Tibial nerve (tissue), 4 donors: ENCODE measurements around the gene PTCRA. TPM values are rescaled to one million over a fixed set of nuclear protein-coding genes. Genes with fewer than 3 reads are reported as not detected.

ENCODE experiments used
- DNase-seq, 2 donors: peaks; one replicate each; pipeline ENCODE4 v3.0.0-alpha.2; 2019; ENCODE audit warnings: low spot score in 2 of 2
- H3K27ac ChIP-seq, 4 donors: fragments of 200-600 bp; sonication (generic) in 3 of 4; one replicate each; pipeline ENCODE4 v1.5.1; 2017 to 2019; ENCODE audit warnings: mild to moderate bottlenecking in 1 of 4
- H3K27me3 ChIP-seq, 2 donors: fragments of 200-600 bp; sonication (generic) in 1 of 2; one replicate each; pipeline versions ENCODE4 v1.5.1 to v1.6.0; 2017 to 2019
- H3K36me3 ChIP-seq, 3 donors: fragments of 200-600 bp; sonication (generic); one replicate each; pipeline ENCODE4 v1.5.1; 2018 to 2019
- H3K4me1 ChIP-seq, 4 donors: fragments of 200-600 bp; sonication (generic) in 3 of 4; one replicate each; pipeline ENCODE4 v1.5.1; 2017 to 2019
- H3K4me3 ChIP-seq, 4 donors: fragments of 200-600 bp; sonication (generic) in 3 of 4; one replicate each; pipeline ENCODE4 v1.5.1; 2017 to 2019; ENCODE audit warnings: mild to moderate bottlenecking in 1 of 4, moderate library complexity in 1 of 4
- H3K9me3 ChIP-seq, 4 donors: fragments of 200-600 bp; sonication (generic) in 3 of 4; one replicate each; pipeline ENCODE4 v1.5.1; 2017 to 2019
- EP300 ChIP-seq, 2 donors: sonication (generic); formaldehyde crosslinking; IDR thresholded peaks; one replicate each; pipeline ENCODE4 v1.6.1; 2017; ENCODE audit warnings: antibody characterized with exemption in 2 of 2, mild to moderate bottlenecking in 1 of 2
- POLR2A ChIP-seq, 2 donors: fragments of 450-650 bp; IDR thresholded peaks; one replicate each; pipeline ENCODE4 v1.6.1; 2017; ENCODE audit warnings: antibody characterized with exemption in 2 of 2, mild to moderate bottlenecking in 2 of 2, moderate library complexity in 2 of 2
- WGBS, 2 donors: methylation state at CpG; one replicate each; pipeline ENCODE4 v1.1.5; 2018; 5-methylcytosine and 5-hydroxymethylcytosine counted together
- total RNA-seq, 4 donors: library from RNA; depleted of rRNA; stranded (reverse); fragments of >200 nt; gene quantifications; one replicate each; pipeline ENCODE4 v1.1.0, GENCODE V29; 2016
- TF ChIP-seq, protein P1 (sequence below), 5 experiments: fragments of 200-600 bp in 3 of 5; fragments of 450-650 bp in 2 of 5; sonication (generic) in 3 of 5; IDR thresholded peaks; one replicate each; pipeline ENCODE4 v1.5.1; 2016 to 2019; ENCODE audit warnings: antibody characterized with exemption in 5 of 5, mild to moderate bottlenecking in 3 of 5, moderate library complexity in 2 of 5

PTCRA gene
- total RNA-seq, 4 donors from 2014 or later: not detected

DNA sequence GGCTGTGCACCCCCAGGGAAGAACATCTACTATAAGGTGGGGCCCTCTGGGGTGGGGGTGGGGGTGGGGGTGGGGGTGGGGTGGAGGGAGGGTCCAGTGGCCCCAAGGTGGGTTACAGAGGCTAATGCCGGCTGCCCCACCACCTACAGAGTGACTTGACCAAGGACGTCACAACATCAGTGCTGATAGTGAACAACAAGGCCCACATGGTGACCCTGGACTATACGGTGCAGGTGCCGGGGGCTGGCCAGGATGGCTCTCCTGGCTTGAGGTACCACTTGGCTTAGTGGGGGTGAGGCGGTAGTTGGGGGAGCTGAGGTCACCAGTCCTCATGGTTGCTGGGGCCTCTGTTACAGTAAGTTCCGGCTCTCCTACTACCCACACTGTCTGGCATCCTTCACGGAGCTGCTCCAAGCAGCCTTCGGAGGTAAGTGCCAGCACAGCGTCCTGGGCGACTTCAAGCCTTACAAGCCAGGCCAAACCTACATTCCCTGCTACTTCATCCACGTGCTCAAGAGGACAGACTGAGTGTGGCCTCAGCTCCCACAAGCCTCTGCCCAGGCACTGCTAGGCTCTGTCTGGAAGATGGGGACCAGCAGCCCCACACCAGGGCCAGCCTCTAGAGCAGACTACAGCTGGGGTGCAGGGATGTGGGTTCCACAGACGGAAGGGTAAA, 47.5 kb downstream of the PTCRA start:
- 73 to 80% methylated on average over 8 to 12 of the region's 12 CpGs for WGBS, 2 donors

DNA sequence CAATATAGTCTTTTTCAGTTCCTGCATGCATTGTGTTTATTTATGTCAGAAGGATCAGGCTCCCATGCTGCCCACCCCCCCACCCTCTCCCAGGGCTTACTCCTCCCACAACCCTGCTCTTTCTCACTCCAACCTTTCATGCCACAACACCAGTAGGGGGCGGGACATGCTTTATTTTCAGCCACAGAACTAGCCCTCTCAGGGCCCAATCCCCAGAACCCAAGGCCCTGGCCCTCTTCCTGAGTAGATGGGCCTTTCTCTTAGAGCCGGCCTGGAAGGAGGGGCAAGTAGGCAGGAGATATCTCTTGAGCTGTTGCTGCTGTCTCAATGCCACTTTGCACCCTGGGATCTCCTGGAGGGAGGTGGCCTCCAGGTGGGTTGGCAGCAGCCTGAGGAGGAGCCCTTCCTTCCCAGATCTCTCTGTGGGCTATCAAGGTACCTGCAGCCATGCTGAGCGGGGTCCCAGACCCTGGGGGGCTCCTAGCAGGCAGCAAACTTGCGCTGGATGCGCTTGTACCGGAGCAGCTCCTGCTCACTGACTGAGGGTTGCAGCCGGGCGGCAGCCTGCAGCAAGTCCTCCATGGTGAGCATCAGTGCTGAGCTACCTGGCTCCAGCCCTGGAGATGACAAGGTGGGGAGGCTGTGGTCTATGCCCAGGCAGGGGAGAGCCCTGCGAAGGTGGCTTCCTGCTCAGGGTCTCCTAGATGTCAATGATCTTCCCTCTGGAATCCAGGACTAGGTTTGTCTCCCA, 48.2 kb downstream of the PTCRA start:
- Histone ChIP-seq H3K27ac (no peak overlapping the region), H3K4me1 (peaks cover 0 to 17% (median 12%) of the 10 kb centered on the region in 4 donors), H3K36me3 (peaks cover 0 to 74% (median 7%) of the 10 kb centered on the region in 3 donors), H3K9me3 (no peaks in the 10 kb centered on the region), H3K27me3 (peaks cover 0 to 8% of the 10 kb centered on the region in 2 donors), H3K4me3 (no peak overlapping the region)
- TF ChIP-seq EP300 (IDR thresholded peaks at IDR 0.05): no peak
- TF ChIP-seq, protein P1, sequence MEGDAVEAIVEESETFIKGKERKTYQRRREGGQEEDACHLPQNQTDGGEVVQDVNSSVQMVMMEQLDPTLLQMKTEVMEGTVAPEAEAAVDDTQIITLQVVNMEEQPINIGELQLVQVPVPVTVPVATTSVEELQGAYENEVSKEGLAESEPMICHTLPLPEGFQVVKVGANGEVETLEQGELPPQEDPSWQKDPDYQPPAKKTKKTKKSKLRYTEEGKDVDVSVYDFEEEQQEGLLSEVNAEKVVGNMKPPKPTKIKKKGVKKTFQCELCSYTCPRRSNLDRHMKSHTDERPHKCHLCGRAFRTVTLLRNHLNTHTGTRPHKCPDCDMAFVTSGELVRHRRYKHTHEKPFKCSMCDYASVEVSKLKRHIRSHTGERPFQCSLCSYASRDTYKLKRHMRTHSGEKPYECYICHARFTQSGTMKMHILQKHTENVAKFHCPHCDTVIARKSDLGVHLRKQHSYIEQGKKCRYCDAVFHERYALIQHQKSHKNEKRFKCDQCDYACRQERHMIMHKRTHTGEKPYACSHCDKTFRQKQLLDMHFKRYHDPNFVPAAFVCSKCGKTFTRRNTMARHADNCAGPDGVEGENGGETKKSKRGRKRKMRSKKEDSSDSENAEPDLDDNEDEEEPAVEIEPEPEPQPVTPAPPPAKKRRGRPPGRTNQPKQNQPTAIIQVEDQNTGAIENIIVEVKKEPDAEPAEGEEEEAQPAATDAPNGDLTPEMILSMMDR (IDR thresholded peaks at IDR 0.05): no peak
- no peak for TF ChIP-seq POLR2A (IDR thresholded peaks at IDR 0.05)
- DNase-seq: no peak
- WGBS, 2 donors: 79 to 84% methylated on average over 8 to 9 of the region's 9 CpGs

More for the DNA sequence above, 47.5 kb downstream of the PTCRA start:
- Histone ChIP-seq H3K27ac (no peak overlapping the region), H3K9me3 (no peaks in the 10 kb centered on the region), H3K4me1 (peaks cover 0 to 17% (median 12%) of the 10 kb centered on the region in 4 donors), H3K36me3 (peaks cover 0 to 67% (median 7%) of the 10 kb centered on the region in 3 donors), H3K4me3 (no peak overlapping the region), H3K27me3 (peaks cover 0 to 8% of the 10 kb centered on the region in 2 donors)
- DNase-seq: no peak
- no peak for TF ChIP-seq EP300 (IDR thresholded peaks at IDR 0.05)
- TF ChIP-seq, protein P1 (IDR thresholded peaks at IDR 0.05): no peak
- TF ChIP-seq POLR2A (IDR thresholded peaks at IDR 0.05): no peak

DNA sequence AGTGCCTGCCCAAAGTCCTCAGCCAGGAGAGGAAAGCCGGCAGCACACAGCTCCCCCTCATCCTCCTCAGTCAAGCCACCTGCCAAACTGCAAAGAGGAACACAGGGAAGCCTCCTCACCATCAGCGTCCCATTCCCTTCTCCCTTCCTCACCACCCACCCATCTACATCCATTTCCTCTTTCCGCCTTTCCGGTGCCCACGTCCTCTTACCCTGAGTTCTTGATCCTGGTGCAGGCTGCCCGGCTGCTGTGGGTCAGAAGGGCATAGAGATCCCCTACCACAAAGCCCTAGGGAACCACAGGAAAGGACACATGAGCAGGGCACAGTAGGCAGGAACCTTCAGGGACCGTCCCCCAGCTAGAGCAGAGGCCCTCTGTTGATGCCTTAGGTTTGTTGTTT, 50.7 kb downstream of the PTCRA start:
- Histone ChIP-seq H3K4me1 (no peaks in the 10 kb centered on the region), H3K9me3 (no peaks in the 10 kb centered on the region), H3K4me3 (no peak overlapping the region), H3K27me3 (no peaks in the 10 kb centered on the region), H3K36me3 (peaks cover 0 to 80% (median 7%) of the 10 kb centered on the region in 3 donors), H3K27ac (no peak overlapping the region)
- no peak for DNase-seq
- 72 to 78% methylated on average over 7 of the region's 7 CpGs for WGBS, 2 donors
- TF ChIP-seq POLR2A (IDR thresholded peaks at IDR 0.05) (no peak), EP300 (IDR thresholded peaks at IDR 0.05) (no peak)
- TF ChIP-seq, protein P1 (IDR thresholded peaks at IDR 0.05): no peak

DNA sequence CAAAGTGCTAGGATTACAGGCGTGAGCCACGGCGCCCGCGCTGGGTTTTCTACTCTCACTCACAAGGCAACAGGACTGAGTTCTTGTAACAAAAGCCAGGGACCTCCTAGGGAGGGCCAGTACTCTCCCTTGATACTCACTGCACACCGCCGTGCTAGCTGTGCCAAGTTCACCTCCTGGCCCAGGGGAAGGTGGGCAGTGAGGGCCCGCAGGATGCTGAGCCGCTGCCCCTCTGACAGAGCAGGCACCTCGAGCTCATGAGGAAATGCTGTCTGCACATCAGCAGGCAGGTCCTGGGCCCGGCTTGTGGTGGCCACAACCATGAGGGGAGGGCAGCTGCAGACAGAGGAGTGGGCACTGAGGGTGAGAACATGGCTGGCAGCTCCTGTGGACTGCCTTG, 51.4 kb downstream of the PTCRA start:
- H3K27me3 ChIP-seq: no peaks in the 10 kb centered on the region
- DNase-seq: no peak
- no peaks in the 10 kb centered on the region for H3K4me1 ChIP-seq
- H3K4me3 ChIP-seq: no peak overlapping the region
- H3K36me3 ChIP-seq: peaks cover 0 to 74% (median 7%) of the 10 kb centered on the region in 3 donors
- H3K9me3 ChIP-seq: no peaks in the 10 kb centered on the region
- TF ChIP-seq EP300 (IDR thresholded peaks at IDR 0.05) (no peak), POLR2A (IDR thresholded peaks at IDR 0.05) (no peak)
- TF ChIP-seq, protein P1 (IDR thresholded peaks at IDR 0.05): no peak
- WGBS, 2 donors: 93 to 95% methylated on average over 11 of the region's 11 CpGs
- H3K27ac ChIP-seq: no peak overlapping the region

DNA sequence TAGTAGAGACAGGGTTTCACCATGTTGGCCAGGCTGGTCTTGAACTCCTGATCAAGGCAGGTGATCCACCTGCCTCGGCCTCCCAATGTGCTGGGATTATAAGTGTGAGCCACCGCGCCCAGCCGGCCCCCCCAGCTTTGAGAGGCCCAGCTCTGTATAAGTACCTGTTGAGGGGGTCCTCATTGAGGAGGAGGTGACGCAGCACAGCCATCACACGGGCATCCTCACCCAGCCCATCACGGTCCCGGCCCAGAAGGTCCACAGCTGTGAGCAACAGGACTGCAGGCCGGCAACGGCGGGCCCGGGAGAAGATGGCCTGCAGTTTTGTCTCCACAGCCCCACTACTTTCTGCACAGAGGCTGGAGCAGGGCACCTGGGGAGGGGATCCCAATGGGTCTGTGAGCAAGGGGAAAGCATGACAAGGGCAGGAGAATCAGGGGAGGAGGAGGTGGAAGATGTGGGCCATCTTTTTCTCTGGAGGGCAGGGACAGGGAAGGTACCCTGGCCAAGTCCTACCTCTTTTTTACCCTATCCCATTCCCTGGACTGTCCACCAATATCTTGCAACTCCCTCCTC, 52.4 kb downstream of the PTCRA start:
- no peak overlapping the region for H3K4me3 ChIP-seq
- H3K27ac ChIP-seq: no peak overlapping the region
- WGBS, 2 donors: 96 to 97% methylated on average over 12 of the region's 12 CpGs
- H3K4me1 ChIP-seq: no peaks in the 10 kb centered on the region
- no peak for DNase-seq
- H3K9me3 ChIP-seq: no peaks in the 10 kb centered on the region
- no peak for TF ChIP-seq POLR2A (IDR thresholded peaks at IDR 0.05)
- TF ChIP-seq EP300 (IDR thresholded peaks at IDR 0.05): no peak
- TF ChIP-seq, protein P1 (IDR thresholded peaks at IDR 0.05): no peak
- H3K27me3 ChIP-seq: no peaks in the 10 kb centered on the region
- peaks cover 0 to 69% (median 7%) of the 10 kb centered on the region in 3 donors for H3K36me3 ChIP-seq
